Measurements from ENCODE around the gene CANT1.
"Not testable (repeated sequence)": the region's sequence is repeated elsewhere in the genome, so short reads cannot be mapped to it uniquely, and the experiment has no call there.

CANT1 gene

GRCh38 chr17:79033046-79033616 lies 23.6 kb upstream of the CANT1 start:
- no peak overlapping the region for H3K4me3 ChIP-seq (ENCODE audit: low read depth, low read length)
- no peak for TF ChIP-seq CTCF (conservative IDR thresholded peaks at IDR 0.05; ENCODE audit: low read depth, low read length)
- DNase-seq (ENCODE audit: low read depth) = no peak

GRCh38 chr17:79031996-79032875 lies 22.7 kb upstream of the CANT1 start:
- no peak overlapping the region for H3K4me3 ChIP-seq (ENCODE audit: low read depth, low read length)
- no peak for DNase-seq (ENCODE audit: low read depth)
- no peak for TF ChIP-seq CTCF (conservative IDR thresholded peaks at IDR 0.05; ENCODE audit: low read depth, low read length)

- not testable (repeated sequence) for H3K4me3 ChIP-seq (ENCODE audit: low read depth, low read length); DNase-seq (ENCODE audit: low read depth)
Observed at GRCh38 chr17:79030636-79031035, 21.1 kb upstream of the CANT1 start.

- no peak overlapping the region for H3K4me3 ChIP-seq (ENCODE audit: low read depth, low read length)
- DNase-seq (ENCODE audit: low read depth) = no peak
- TF ChIP-seq CTCF (conservative IDR thresholded peaks at IDR 0.05; ENCODE audit: low read depth, low read length) = no peak
Observed at GRCh38 chr17:79029327-79030009, 19.9 kb upstream of the CANT1 start.

- peak; percentile 42 for TF ChIP-seq CTCF (conservative IDR thresholded peaks at IDR 0.05; ENCODE audit: low read depth, low read length)
- H3K4me3 ChIP-seq (ENCODE audit: low read depth, low read length) = no peak overlapping the region
- no peak for DNase-seq (ENCODE audit: low read depth)
Observed at GRCh38 chr17:79028496-79029326, 19.1 kb upstream of the CANT1 start.

GRCh38 chr17:79027925-79028491 lies 18.4 kb upstream of the CANT1 start:
- TF ChIP-seq CTCF (conservative IDR thresholded peaks at IDR 0.05; ENCODE audit: low read depth, low read length) = no peak
- DNase-seq (ENCODE audit: low read depth) = no peak
- no peak overlapping the region for H3K4me3 ChIP-seq (ENCODE audit: low read depth, low read length)
